AG04450 (cell line): Measurements from ENCODE around the gene AXDND1. TPM values are rescaled to one million over a fixed set of nuclear protein-coding genes. Genes with fewer than 3 reads are reported as not detected.

Experiments used
- CTCF ChIA-PET: fragments of 300-600, 350-600 bp; formaldehyde crosslinking; extraction: SDS; loops from one replicate; lab custom pipeline; 2022; ENCODE audit warnings: antibody characterized with exemption, inconsistent platforms; lab: Charles Lee
- POLR2A ChIA-PET: fragments of 350-600 bp; formaldehyde crosslinking; extraction: SDS; loops from one replicate; lab custom pipeline; 2021; ENCODE audit warnings: antibody characterized with exemption, inconsistent platforms; lab: Yijun Ruan, JAX
- DNase-seq: peaks from one replicate; pipeline ENCODE4 v3.0.0-alpha.2; 2011; ENCODE audit warnings: low read depth, low spot score
- H3K27ac ChIP-seq: one replicate; pipeline ENCODE4 v1.5.1; 2012; ENCODE audit warnings: low read depth, low read length, control low read depth
- H3K27me3 ChIP-seq: one replicate; pipeline ENCODE4 v1.6.0; 2012; ENCODE audit warnings: low read length; ENCODE audit not compliant: control insufficient read depth, insufficient read depth
- H3K4me3 ChIP-seq: 2 replicates; pipeline ENCODE4 v1.5.1; 2011; ENCODE audit warnings: mild to moderate bottlenecking, low read depth, low read length, control low read depth
- H3K9me3 ChIP-seq: 2 replicates; pipeline ENCODE4 v1.5.1; 2012; ENCODE audit warnings: low read length; ENCODE audit not compliant: control insufficient read depth, insufficient read depth
- CTCF ChIP-seq: IDR thresholded peaks from 2 replicates; pipeline ENCODE4 v1.5.1; 2011; ENCODE audit warnings: low read depth, low read length, control low read depth, inconsistent platforms
- polyA plus RNA-seq: library from polyadenylated mRNA; depleted of rRNA; stranded (reverse); fragments of >200 nt; gene quantifications from 2 replicates; pipeline ENCODE4 v1.2.3, GENCODE V29; 2011

AXDND1 gene
- polyA plus RNA-seq, 1 experiment: 0.27 TPM

GRCh38 chr1:179575497-179576314, 209.9 kb downstream of the AXDND1 start, which contains the start of gene NPHS2:
Gene NPHS2, minus strand, starts transcription at chr1:179575948. Its CDS starts 84 bp downstream, at chr1:179575864.
- no peaks in the 10 kb centered on the region for H3K9me3 ChIP-seq
- TF ChIP-seq CTCF: no peak
- H3K4me3 ChIP-seq: no peak within 1 kb of the TSS
- no peak within 1 kb of the TSS for H3K27ac ChIP-seq
- H3K27me3 ChIP-seq: peaks cover 29% of the 10 kb centered on the region
- no peak for DNase-seq
- ChIA-PET POLR2A (no interaction called here), CTCF (no interaction called here)

GRCh38 chr1:179576509-179576908, 210.7 kb downstream of the AXDND1 start:
- no peak overlapping the region for H3K4me3 ChIP-seq
- ChIA-PET POLR2A (no interaction called here), CTCF (no interaction called here)
- H3K27me3 ChIP-seq: peaks cover 29% of the 10 kb centered on the region
- H3K27ac ChIP-seq: no peak overlapping the region
- DNase-seq: no peak
- no peaks in the 10 kb centered on the region for H3K9me3 ChIP-seq
- no peak for TF ChIP-seq CTCF

GRCh38 chr1:179583771-179584320, 218.1 kb downstream of the AXDND1 start:
- TF ChIP-seq CTCF: no peak
- ChIA-PET POLR2A (no interaction called here), CTCF (interaction anchor here (0.5 to 1.4 kb wide), 3 partner anchors 226 to 332 kb away, joined by 3 to 5 read pairs (median 3); no protein-coding TSS in a partner anchor)

GRCh38 chr1:179586107-179586823, 220.5 kb downstream of the AXDND1 start:
- ChIA-PET POLR2A (no interaction called here), CTCF (interaction anchor here (0.7 kb wide), 1 partner anchor 230 kb away, joined by 10 read pairs; no protein-coding TSS in a partner anchor)
- H3K27me3 ChIP-seq: peaks cover 17% of the 10 kb centered on the region
- no peak overlapping the region for H3K27ac ChIP-seq
- H3K9me3 ChIP-seq: peaks cover 4% of the 10 kb centered on the region; the same call in 1 of the 2 replicates
- TF ChIP-seq CTCF: peak; percentile 34
- H3K4me3 ChIP-seq: peak overlapping the region; percentile 32; the same call in 1 of the 2 replicates
- DNase-seq: no peak

More at GRCh38 chr1:179583771-179584320, 218.1 kb downstream of the AXDND1 start:
- no peak for DNase-seq
- no peak overlapping the region for H3K4me3 ChIP-seq
- H3K27ac ChIP-seq: no peak overlapping the region
- H3K27me3 ChIP-seq: peaks cover 17% of the 10 kb centered on the region
- peaks cover 4% of the 10 kb centered on the region; the same call in 1 of the 2 replicates for H3K9me3 ChIP-seq
